Measurements from ENCODE around the gene DNMT3A.

DNA sequence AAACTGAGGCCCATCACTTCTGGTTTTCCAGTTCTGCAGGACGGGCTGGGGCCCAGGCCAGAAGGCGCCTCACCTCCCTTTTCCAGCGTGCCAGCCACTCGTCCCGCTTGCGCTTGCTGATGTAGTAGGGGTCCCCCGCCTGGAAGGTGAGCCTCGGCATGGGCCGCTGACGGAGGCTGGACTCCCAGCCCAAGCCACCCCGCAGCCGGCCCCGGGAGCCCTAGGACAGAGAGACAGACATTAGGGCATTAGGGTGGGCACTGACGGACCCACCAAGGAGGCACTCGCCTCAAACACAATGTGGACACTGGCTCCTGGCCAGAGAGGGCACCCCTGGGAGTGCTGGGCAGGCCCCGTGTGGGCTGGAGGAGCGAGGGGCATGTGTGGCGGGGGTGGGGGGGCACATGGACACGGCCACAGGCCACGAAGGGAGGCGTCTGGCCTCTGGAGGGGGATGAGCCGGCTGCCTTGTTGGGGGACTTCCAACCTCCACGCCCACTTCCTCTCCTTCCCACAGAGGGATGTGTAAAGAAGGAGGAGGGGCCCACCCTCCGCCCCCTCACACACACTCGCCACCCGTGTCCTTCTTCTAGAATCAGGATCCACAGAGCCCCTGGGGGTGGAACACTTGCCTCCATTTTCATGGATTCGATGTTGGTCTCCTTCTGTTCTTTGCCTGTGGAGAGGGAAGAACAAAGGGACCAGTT is 66.7 kb downstream of the DNMT3A start:
- TF ChIP-seq POLR2AphosphoS5 (IDR thresholded peaks at IDR 0.05; ENCODE audit: borderline replicate concordance, low read depth, low read length) (no peak), EZH2 (IDR thresholded peaks at IDR 0.05) (no peak)
